ENCODE measurements around the gene PARD3.

Gene PARD3

DNA sequence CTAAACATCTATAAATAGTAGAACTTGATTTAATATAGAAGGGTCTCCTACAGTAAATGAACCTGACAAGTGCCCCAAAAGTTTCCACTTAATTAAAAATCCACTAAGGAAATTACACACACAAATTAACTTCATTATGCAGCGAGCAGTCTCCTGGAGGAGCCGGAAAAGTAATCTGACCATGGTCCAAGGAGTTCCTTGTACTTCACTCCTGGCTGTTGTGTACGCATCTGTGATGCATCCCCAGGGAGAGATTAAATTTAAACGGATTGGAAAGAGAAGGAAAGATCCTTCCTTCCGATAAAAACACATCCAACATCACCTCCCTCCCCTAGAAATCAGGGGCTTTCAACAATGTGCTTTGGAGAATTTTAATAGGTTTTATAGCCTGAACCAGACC, 85.5 kb downstream of the PARD3 start:
- TF ChIP-seq, protein P1, sequence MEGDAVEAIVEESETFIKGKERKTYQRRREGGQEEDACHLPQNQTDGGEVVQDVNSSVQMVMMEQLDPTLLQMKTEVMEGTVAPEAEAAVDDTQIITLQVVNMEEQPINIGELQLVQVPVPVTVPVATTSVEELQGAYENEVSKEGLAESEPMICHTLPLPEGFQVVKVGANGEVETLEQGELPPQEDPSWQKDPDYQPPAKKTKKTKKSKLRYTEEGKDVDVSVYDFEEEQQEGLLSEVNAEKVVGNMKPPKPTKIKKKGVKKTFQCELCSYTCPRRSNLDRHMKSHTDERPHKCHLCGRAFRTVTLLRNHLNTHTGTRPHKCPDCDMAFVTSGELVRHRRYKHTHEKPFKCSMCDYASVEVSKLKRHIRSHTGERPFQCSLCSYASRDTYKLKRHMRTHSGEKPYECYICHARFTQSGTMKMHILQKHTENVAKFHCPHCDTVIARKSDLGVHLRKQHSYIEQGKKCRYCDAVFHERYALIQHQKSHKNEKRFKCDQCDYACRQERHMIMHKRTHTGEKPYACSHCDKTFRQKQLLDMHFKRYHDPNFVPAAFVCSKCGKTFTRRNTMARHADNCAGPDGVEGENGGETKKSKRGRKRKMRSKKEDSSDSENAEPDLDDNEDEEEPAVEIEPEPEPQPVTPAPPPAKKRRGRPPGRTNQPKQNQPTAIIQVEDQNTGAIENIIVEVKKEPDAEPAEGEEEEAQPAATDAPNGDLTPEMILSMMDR (IDR thresholded peaks at IDR 0.05; ENCODE audit: insufficient read depth, missing control alignments): no peak
- FAIRE-seq (no peak), DNase-seq (ENCODE audit: insufficient read length, low spot score) (peak; percentile 45)

- FAIRE-seq (no peak), DNase-seq (ENCODE audit: insufficient read length, low spot score) (no peak)
- TF ChIP-seq, protein P1 (IDR thresholded peaks at IDR 0.05; ENCODE audit: insufficient read depth, missing control alignments): no peak
These were observed 86.7 kb downstream of the PARD3 start for GRCh38 chr10:34728361-34728760.

- TF ChIP-seq, protein P1 (IDR thresholded peaks at IDR 0.05; ENCODE audit: insufficient read depth, missing control alignments): no peak
- FAIRE-seq (no peak), DNase-seq (ENCODE audit: insufficient read length, low spot score) (no peak)
These were observed 87.5 kb downstream of the PARD3 start for GRCh38 chr10:34727595-34728033.

DNA sequence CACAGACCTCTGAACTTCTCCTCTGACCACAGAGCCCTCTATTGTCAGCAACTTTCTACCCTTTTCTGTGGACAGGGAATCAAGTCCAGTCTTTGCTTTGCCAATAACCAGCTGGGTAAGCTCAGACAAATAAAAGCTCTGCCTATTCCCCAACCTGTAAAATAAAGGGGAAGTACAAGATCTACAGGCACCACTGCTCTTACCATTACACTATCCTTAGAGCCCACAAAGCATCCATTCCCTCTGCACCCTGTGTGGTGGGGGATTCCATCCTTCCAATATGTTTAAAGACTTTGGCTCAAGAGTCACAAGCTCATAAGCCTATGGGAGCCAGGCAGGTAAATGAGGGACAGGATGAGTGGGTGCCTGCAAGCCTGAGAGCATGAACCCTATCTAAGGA, 88.2 kb downstream of the PARD3 start:
- DNase-seq (ENCODE audit: insufficient read length, low spot score): no peak
- FAIRE-seq: no peak
- TF ChIP-seq, protein P1 (IDR thresholded peaks at IDR 0.05; ENCODE audit: insufficient read depth, missing control alignments): no peak

DNA sequence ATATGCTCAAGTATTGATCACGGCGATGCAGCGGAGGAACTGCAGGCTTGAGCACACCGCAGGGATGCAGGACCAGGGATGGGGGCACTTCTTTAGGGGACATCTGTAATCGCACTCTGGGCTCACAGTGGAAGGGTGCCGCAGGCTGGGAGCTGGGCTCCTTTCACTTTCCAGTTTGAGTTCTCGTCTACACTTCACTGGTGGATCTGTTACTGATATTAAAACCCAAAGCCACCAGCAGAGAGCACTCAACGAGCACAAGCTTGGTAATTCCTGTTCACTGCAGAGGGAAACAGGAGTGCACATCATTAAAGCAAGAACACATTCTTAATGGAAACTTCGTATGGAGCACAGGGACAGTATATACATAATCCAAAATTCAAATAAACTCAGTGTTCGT, 91.3 kb downstream of the PARD3 start:
- TF ChIP-seq, protein P1 (IDR thresholded peaks at IDR 0.05; ENCODE audit: insufficient read depth, missing control alignments): peak; percentile 66
- FAIRE-seq (no peak), DNase-seq (ENCODE audit: insufficient read length, low spot score) (no peak)

GRCh38 chr10:34722404-34722803, 92.7 kb downstream of the PARD3 start:
- peak; percentile 43 for DNase-seq (ENCODE audit: insufficient read length, low spot score)
- no peak for FAIRE-seq
- TF ChIP-seq, protein P1 (IDR thresholded peaks at IDR 0.05; ENCODE audit: insufficient read depth, missing control alignments): no peak

- TF ChIP-seq, protein P1 (IDR thresholded peaks at IDR 0.05; ENCODE audit: insufficient read depth, missing control alignments): no peak
- FAIRE-seq (no peak), DNase-seq (ENCODE audit: insufficient read length, low spot score) (no peak)
These were observed 93.8 kb downstream of the PARD3 start for GRCh38 chr10:34721208-34721840.

All from D721Med (cell line).